ENCODE results near the gene CMTM5.

DNA sequence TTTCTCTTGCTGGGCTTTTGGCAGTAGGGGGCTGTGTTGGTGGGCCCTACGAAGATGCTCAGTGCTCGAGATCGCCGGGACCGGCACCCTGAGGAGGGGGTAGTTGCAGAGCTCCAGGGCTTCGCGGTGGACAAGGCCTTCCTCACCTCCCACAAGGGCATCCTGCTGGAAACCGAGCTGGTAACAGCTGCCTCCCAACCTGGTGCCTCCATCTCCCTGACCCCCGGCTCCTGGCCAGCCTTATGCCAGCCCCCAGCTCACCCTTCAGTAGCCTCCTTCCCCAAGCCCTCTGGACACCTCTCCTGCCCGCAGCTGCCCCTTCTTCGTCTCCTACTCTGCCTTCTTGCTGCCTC lies 328 bp downstream of the CMTM5 start:
- no peak for TF ChIP-seq EZH2 (IDR thresholded peaks at IDR 0.05; ENCODE audit: borderline replicate concordance, low read depth, low read length, severe bottlenecking)
- TF ChIP-seq FOS (IDR thresholded peaks at IDR 0.05; ENCODE audit: borderline replicate concordance, insufficient read depth, low read length), result no peak
- no peak for TF ChIP-seq POLR2A (IDR thresholded peaks at IDR 0.05; ENCODE audit: low read depth, low read length)
- TF ChIP-seq, protein P1, sequence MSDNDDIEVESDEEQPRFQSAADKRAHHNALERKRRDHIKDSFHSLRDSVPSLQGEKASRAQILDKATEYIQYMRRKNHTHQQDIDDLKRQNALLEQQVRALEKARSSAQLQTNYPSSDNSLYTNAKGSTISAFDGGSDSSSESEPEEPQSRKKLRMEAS (IDR thresholded peaks at IDR 0.05; ENCODE audit: insufficient read depth, insufficient read length), result no peak
